ENCODE measurements around the gene CRYAA.
A peak's percentile ranks its signal among the peaks of the same experiment; 100 is the strongest.
"Not testable (repeated sequence)": the region's sequence is repeated elsewhere in the genome, so short reads cannot be mapped to it uniquely, and the experiment has no call there.

The CRYAA gene

DNA sequence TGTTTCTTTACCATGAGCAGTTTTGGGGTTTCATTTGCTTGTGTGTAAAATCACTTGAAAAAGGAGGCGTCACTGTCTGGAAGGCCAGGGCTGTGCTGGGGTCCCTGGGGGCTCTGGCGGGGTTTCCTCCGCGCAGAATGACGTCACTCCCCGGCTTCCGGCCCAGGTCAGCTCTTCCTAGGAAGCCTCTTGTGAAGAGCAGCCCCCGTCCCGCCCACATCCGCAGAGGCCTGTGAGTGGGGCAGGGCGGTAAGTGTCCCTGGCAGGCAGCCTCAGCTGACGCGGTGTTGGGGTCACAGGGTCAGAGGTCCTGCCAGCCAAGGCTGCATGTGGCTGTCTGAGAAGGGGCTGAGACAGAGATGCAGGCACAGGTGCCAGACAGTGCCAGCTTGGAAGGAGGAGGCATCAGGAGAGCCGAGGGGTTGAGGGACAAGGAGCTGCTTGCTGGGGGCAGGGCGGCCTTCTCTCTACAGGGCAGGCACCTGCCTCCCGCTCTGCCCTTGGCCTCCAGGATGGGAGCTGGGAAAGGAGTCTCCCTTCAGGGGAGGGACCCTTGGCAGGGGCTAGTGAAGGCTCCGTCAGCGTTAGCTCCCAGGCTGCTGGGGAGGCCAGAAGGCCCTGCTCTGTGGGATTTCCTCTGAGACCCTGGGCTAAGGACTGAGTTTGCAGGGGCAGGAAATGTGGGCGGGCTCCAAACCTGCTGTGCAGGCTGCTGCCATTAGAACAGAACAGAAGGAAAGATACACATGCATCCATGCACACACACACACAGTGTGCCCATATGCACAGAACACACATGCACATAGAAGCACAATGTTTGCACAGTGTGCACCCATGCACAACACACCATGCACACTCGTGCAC is 8.5 kb downstream of the CRYAA start:
- not testable (repeated sequence) for DNase-seq (ENCODE audit: low read depth)

DNA sequence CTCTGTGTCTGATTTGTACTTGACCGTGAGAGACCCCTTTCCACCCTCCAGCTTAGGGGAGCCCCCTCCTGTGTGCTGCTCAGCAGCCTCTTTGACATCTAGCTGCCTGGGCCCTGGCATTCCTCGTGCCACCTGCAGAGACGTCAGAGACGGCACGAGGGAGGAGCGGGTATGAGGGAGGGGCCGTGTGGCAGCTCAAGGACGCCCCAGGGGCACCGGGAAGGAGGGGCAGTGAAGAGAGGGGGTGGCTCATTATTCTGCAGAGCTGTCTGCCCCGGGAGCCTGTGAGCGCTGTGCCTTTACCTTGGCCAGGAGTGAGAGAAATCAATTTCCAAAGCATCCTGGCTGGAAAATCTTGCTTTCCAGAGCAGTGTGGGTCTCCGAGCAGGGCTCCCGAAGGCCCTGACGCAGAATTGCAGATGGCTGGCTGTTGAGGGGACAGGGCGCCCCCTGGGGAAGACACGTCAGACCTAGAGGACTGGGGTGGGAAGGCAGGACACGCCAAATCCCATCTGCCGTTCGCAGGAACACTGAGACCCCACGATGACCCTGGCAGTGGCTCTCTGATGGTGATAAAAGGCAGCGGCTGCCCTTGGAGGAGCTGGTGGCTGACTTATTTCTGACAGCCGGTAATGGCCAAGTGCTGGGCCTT is 9.5 kb downstream of the CRYAA start:
- DNase-seq (ENCODE audit: low read depth), result not testable (repeated sequence)

DNA sequence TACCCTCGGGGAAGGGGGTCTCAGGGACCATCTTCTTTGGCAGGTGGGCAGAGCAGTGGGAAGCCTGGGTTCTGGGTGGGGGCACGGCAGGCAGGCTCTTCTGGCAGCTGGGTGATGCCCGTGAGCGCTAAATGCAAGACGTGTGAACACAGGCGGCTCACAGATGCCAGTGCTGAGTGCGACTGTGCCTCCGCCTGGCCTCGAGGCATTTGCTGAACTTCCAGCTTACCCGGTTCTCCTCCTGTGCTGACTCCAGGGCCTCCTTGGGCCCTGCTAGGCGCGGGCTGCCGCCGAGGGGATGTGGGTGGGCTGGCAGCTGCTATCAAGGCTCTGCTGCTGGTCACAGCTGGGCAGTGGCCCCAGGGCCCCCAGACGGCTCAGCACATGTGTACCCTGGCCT is 12.2 kb downstream of the CRYAA start:
- not testable (repeated sequence) for DNase-seq (ENCODE audit: low read depth)

DNA sequence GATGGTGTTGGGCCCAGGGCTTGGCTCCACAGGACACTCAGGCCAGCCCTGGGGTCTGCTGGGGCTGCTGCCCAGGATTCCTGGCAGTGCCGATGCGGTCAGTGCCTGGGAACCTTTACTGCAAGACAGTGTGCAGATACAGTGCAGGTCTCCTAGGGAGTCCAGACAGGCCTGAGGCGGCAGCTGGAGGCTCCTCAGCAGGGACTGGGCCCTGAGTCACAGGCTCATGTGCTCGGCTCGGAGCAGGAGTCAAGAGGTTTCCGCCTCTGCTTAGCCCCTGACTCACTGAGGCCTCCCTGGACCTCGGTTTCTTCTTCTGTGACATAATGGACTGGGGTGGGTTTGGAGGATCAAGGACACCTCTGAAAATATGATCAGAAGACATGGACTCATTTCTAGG is 18.5 kb downstream of the CRYAA start:
- not testable (repeated sequence) for DNase-seq (ENCODE audit: low read depth)

DNA sequence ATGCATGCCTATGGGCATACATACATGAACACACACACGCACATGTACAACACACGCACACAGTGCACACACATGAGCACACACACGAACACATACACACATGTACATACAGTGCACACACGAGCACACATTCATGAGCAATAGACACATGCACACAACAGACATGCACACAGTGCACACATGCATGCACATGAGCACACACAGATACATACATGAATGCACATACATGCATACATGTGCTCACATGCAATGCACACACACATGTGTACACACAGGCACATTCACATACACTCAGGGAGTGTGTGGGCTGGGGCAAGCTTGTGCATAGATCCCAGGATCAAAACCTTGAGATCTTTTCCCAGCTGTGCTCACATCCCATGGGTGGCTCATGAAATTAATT is 18.9 kb downstream of the CRYAA start:
- DNase-seq (ENCODE audit: low read depth), result no peak

DNA sequence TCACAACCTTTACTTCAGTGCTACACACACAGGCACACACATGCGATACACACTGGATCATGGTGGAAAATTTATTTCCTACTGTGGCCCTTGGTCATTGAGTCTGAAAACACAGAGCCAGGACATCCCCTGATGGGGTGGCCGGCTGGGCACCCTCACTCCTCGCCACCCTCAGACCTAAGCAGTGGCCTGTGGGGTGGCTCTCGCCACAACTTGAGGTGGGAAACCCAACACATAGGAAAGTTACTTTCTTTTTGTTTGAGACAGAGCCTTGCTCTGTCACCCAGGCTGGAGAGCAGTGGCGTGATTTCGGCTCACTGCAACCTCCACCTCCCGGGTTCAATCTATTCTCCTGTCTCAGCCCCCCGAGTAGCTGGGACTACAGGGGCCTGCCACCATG is 19.4 kb downstream of the CRYAA start:
- DNase-seq (ENCODE audit: low read depth), result no peak

DNA sequence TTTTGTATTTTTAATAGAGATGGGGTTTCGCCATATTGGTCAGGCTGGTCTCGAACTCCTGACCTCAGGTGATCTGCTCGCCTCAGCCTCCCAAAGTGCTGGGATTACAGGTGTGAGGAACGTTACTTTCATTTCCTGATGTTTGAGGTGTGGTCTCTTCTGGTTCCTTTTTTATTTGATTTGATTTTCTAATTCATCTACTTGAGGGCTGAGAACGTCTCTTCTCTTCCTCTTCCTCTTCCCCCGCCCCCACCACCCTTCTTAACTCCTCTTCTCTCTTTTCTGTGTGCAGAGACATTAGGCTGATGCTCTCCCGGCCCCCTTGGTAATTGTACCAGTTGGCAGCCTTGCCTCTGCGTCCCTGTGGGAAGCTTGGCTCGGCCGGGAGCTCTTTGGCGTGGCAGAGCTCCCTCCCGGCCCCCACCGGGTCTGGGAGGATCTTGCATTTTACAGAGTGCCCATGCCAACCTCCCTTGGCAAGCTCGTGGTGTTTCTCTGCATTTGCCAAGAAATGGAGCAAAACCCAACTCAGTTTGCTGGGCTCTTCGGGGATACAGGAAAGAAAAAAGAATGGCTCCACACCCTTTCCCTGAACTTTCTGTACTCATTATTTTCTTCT is 19.9 kb downstream of the CRYAA start:
- no peak for DNase-seq (ENCODE audit: low read depth)

DNA sequence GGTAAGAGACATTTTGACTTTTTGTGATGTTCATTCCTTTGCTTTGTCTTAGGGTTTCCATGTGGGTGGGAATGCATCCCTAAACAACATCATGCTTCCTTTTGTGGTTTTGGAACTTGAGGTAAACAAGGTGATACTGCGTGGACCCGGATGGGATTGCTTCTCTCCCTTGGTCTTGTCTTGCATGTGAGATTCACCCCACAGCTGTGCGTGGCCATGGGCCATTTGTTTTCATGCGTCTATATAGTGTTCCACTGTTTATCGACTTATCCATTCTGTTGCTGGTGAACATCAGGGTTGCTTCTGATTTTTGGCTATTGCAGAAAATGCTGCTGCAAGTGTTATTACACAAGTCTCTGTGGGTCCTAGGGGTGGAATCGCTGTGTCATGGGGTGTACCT is 21.1 kb downstream of the CRYAA start:
- DNase-seq (ENCODE audit: low read depth), result no peak

DNA sequence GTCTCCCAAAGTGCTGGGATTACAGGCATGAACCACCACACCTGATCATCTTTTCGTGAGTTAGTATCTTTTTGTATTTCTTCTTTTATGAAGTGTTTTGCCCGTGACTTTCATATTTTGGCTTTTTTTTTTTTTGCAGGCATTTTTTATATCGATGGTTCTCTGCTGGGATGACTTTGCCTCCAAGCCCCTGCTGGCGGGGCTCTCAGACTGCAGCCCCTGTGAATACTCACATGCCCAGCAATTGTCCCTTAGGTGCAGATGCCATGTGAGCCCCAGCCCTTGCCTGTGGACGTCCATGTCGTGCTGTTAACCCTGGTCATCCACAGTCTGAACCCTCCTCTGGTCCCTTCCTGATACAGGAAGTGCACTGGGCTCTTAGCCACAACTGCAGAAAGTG is 21.7 kb downstream of the CRYAA start:
- DNase-seq (ENCODE audit: low read depth), result no peak

DNA sequence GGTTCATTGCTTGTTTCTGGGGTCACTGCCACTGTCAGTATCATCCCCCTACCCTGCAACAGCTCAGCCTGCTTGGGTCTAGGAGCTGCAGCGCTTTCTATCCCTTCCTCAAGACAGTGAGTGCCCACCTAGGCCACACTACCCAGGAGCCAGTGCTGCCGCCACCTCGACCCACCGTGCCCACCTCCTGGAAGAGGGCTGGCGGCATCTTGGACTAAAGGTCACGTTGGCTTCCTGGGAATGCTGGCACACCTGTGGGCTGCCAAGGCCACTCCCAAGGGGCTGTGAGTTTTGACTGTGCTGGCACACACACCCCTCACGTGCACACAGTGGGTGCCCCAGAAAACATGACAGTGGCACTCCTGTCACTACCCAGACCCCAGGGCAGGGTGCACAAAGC is 22.1 kb downstream of the CRYAA start:
- DNase-seq (ENCODE audit: low read depth), result no peak

DNA sequence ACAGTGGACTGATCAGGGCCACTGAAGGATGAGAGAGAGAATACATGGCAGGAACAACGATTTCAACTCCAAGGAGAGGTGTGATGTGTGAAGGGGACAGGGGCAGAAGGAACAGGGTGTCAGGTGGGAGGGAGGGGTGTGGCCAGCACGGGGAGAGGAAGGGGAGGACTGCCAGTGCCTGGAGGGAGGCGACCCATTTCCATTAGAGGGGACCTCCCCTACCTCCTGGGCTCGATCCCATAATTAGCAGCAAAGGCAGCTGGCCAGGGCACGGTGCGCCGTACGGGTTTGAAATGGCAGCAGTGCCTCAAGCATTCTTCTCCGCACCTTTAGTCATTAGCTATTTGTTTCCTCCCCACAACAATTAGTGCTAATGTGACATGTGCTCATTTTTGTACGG is 22.7 kb downstream of the CRYAA start:
- DNase-seq (ENCODE audit: low read depth), result no peak

DNA sequence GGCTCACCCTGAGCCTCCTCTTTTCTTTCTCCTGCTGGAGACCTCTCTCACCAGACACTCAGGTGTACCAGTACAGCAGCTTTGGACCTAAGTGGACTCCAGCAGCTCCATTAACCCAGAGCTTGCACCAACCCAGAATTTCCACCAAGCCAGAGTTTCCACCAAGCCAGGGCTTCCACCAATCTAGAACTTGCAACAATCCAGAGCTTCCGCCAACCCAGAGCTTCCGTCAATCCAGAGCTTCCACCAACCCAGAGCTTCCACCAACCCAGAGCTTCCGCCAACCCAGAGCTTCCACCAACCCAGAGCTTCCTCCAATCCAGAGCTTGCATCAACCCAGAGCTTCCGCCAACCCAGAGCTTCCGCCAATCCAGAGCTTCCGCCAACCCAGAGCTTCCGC is 23.2 kb downstream of the CRYAA start:
- no peak for DNase-seq (ENCODE audit: low read depth)

DNA sequence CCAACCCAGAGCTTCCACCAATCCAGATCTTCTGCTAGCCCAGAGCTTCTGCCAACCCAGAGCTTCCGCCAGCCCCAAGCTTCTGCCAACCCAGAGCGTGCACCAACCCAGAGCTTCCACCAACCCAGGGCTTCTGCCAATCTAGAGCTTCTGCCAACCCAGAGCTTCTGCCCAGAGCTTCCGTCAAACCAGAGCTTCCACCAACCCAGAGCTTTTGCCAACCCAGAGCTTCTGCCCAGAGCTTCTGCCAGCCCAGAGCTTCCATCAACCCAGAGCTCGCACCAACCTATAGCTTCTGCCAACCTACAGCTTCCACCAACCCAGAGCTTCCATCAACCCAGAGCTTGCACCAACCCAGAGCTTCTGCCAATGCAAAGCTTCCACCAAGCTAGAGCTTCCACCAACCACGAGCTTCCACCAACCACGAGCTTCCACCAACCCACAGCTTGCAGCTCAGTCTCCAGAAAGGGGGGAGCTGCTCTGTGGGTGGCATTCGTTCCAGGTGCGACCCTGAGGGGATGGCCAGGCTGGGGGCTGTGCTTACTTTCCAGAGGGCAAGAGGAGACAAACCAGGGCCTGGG is 23.8 kb downstream of the CRYAA start:
- DNase-seq (ENCODE audit: low read depth), result no peak

DNA sequence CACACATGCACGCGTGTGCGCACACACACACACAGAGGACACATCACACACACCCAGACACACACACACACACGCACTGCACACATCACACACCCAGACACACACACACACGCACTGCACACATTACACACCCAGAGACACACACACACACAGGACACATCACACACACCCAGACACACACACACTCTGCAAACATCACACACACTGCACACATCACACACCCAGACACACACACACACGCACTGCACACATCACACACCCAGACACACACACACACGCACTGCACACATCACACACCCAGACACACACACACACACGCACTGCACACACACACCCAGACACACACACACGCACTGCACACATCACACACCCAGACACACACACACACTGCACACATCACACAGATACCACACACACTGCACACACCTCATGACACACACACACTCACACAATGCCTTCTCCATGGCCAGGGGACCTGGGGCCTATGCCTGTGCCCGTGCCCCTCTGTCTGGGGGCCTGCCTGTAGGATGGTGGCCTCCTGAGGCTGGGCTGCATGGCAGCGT is 24.4 kb downstream of the CRYAA start:
- no peak for DNase-seq (ENCODE audit: low read depth)

DNA sequence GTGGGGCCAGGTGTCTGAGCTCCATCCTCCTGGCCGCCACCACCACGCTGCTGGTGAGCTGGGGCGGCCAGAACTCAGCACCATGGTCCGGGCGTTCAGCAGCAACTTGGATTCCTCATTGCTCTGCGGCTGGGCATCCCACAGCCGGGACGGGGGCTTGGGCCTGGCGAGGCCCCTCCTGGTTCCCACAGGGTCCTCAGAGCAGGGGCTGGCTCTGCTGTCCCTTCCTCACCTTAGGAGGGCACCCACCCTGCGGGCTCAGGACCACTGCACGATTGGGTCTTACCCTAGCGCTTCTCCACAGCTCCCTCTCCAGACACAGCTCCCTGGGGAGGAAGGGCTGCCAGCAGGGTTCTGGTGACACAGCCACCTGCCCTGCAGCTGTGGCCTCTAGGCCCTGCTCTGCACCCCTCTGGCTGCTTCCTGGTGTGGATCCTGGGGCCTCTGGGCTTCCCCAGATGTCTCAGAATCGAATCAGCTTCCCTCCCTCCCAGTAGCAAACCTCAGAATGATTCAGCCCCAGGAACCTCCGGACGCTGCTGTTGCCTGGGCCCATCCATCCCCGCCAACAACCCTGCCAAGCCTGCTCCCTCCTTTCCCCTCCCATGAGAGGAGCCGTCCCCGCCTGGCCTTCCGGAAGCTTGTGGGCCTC is 25.0 kb downstream of the CRYAA start:
- peak; percentile 75 for DNase-seq (ENCODE audit: low read depth)

DNA sequence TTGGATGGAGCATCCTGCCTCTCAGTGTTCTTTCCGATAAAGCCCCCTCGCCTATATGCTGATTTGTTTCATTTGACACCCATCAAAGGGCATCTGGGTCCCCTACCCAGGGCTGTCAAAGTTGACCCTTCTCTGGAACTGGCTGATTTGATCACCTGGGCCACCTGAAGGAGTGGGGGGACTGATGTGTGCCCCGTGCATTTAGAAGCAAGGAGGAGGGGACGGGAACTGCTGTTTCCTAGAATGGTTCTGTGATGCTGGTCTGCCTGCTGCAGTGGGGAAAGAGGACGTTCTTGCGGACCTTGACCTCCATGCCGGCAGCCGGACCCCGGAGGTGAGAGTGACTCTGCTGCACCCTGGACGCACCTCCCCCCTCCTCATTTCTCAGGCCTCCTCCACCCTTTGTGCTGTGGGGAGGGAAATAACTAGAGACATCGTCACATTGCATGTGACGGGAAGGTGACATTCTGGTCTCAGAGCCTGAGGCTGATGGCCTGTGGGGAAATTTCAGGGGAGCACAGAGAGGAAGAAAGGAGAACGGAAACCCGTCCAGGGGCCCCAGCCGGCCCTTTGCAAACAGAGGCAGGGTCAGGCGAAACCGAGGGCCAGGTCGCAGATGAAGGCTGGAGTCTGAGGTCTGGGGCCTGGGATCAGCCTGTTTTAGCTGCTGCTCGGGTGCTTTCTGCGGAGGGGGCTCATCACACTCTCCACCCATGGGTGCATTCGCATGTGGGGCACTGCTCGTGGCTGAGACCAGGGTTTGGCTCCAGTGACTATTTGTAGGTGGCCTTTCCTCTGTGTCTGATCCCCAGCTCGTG is 25.7 kb downstream of the CRYAA start:
- DNase-seq (ENCODE audit: low read depth), result no peak

DNA sequence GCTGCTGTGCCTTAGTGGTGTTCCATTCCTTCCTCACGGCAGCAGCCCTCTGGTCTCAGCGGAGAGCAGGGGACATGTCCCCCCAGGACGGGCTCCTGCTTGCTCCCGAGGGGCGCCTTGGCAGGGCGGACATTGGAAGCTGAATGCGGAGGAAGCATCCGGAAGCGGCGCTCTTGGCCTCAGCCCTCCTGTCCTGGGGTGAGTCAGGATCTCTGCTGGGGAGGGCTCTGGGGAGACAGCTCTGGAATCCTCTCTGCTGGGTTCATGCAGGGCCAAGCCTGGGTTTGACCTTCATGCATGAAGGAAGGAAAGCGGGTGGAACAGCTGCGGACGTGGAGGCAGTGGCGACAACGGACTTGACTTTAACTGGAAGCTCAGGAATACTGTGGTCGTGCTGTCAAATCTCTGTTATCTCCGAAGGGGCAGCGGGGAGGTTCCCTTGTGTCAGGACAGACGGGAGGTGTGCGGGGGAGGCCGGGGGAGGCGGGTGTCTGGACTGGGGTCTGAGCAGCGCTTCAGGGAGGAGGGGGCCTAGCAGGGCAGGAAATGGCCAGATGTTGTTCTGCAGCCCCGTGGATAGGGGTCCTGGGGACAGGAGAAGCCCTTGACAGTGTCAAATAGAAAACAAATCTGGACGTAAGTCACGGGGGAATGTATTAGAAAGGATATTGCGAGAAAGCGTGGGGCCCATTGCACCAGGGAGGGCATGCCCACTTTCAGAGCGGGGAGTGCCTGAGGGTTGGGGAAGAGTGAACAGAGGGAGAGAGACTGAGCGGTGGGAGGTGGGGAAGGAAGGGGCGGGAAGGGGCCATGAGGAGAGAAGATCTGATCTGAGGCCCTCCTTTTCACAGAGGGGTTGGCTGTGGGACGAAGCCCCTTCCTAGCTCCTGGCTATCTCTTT is 26.6 kb downstream of the CRYAA start:
- DNase-seq (ENCODE audit: low read depth), result peak; percentile 8

DNA sequence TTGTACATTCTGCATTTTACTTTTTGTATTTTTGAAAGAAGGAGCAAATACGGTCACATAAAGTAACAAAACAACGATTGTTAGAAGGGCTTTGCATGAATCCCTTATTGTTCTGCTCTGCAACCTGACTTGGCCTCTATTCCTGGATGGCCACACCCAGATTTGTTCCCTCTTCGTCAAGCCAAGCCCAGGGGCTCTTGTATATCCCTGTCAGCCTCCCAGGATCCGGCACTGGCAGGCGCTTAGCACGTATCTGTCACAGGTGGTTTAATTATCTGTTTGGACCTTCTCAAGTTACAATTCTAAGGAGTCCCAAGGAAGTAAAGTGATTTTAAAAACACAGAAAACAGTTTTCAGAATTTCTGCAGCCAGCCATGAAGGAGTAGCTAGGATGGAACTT is 28.0 kb downstream of the CRYAA start:
- DNase-seq (ENCODE audit: low read depth), result peak; percentile 18

DNA sequence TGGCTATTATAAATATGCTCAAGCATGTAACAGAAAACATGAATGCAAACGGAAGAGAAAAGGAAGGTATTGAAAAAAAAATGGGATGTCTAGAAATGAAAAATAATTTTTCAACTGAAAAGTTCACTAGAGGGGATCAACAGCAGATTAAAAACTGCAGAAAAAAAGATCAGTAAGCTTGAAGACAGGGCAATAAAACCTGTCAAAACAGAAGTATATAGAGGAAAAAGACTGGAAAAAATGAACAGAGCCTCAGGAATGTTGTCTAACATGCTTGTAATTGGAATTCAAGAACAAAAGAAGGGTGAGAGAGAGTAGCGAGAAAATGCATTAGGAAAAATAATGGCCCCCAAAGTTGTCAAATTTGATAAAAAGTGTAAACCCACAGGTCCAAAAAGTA is 29.6 kb downstream of the CRYAA start:
- DNase-seq (ENCODE audit: low read depth), result no peak

DNA sequence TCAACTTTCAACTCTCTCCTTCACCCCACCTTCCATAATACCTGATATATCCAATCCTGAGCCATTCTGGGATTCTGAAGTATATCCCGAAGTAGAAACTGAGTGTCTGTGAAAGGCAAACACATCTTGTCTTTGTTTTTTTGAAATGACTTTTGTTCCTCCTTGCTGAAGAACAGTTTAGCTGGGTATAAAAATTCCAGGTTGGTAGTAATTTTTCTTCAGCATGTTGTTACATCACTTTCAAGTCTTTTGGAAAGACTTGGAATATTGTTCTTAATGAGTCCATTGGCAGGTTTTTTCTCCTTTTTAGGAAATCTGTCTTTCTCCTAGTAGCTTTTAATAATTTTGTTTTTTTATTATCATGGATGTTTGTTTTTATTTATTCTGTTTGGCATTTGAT is 32.7 kb downstream of the CRYAA start:
- no peak for DNase-seq (ENCODE audit: low read depth)
